Glomerular visceral epithelial cell (primary cell): Measurements from ENCODE around the gene GPRC5A.
A peak's percentile ranks its signal among the peaks of the same experiment; 100 is the strongest.
"Not testable (repeated sequence)": the region's sequence is repeated elsewhere in the genome, so short reads cannot be mapped to it uniquely, and the experiment has no call there.

ENCODE experiments used
- DNase-seq: peaks from one replicate; pipeline ENCODE4 v3.0.0-alpha.2; 2016; ENCODE audit errors: extremely low spot score

The GPRC5A gene

DNA sequence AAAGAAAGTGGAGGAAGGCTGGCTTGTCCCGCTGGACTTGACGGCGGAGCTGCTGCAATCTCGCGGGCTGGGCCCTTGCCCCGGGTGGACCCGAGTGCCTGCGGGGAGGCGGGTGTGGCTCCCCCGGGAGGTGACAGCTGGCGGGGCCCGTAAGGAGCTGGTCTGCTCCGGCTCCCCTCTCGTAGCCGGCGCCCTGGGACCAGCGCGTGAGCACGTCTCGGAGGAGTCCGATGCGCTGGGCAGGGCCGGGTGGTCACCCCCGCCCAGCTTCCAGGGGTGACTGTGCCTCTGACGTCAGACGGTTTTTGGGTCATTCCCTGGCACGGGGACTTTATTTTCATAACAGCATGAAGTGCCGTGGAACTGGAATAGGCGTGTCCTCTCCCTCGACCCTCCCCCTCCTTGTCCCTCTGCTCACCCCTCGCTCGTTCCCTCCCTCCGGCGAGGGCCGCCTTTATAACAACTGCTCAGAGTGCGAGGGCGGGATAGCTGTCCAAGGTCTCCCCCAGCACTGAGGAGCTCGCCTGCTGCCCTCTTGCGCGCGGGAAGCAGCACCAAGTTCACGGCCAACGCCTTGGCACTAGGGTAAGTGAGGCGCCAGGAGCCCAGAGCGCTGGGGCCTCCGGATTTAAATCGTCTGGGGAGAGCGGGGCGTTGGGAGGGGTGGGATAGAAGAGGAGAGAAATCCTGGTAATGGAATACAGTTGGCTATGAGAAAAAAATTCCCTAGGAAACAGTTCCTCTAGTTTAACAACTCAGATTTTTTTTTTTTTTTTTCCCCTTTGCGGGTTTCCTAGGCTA lies at the start of gene GPRC5A:
Gene GPRC5A, plus strand, starts transcription at position 483 of the 801 bp plus-strand sequence. CDS start 16,688 bp downstream, outside the sequence.
- DNase-seq = peak; percentile 91

- no peak for DNase-seq
Observed at GRCh38 chr12:12845794-12846243, 45.5 kb upstream of the GPRC5A start.

DNA sequence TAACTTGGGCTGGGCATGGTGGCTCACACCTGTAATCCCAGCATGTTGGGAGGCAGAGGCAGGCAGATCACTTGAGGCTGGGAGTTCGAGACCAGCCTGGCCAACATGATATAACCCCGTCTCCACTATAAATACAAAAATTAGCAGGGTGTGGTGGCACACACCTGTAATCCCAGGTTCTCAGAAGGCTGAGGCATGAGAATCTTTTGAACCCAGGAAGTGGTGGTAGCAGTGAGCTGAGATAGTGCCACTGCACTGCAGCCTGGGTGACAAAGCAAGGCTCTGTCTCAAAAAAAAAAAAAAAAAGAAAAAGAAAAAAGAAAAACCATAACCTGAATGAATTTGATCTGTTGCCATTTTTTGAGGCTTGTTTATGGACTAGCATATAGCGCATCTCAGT lies 44.6 kb upstream of the GPRC5A start:
- DNase-seq = not testable (repeated sequence)

DNA sequence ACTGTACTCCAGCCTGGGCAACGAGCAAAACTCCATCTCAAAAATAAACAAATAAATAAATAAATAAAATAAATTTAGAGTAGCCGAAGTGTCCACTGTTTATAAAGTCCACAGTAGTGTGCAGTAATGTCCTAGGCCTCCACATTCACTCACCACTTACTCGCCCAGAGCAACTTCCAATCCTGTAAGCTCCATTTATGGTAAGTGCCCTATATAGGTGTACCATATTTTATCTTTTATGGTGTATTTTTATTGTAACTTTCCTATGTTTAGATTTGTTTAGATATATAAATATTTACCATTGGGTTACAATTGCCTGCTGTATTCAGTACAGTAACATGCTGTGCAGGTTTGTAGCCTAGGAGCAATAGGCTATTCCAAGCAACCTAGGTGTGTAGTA lies 37.9 kb upstream of the GPRC5A start:
- DNase-seq = no peak

GRCh38 chr12:12859690-12860089 lies 31.7 kb upstream of the GPRC5A start:
- DNase-seq = peak; percentile 54

- DNase-seq = no peak
Observed at GRCh38 chr12:12864243-12864642, 27.1 kb upstream of the GPRC5A start.

GRCh38 chr12:12868477-12869235 lies 22.7 kb upstream of the GPRC5A start:
- DNase-seq = no peak

DNA sequence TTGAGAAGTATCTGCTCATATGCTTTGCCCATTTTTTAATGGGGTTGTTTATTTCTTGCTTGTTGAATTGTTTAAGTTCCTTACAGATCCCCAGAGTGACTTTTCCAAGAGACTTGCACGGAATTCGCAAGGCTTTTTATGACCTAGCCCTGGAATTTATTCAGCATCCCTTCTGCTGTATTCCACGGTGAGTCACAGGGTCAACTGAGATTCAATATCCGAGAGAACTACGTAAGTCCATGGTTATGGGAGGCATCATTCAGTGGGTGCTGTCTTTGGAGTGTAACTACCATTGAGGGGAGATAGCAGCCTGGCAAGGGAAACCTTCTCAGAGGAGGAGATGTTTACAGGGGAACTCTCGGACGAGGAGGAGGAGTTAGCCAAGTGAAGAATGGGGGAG lies 20.9 kb upstream of the GPRC5A start:
- DNase-seq = peak; percentile 82

- DNase-seq = no peak
Observed at GRCh38 chr12:12871587-12872138, 19.7 kb upstream of the GPRC5A start.

- DNase-seq = peak; percentile 58
Observed at GRCh38 chr12:12872139-12872933, 19.0 kb upstream of the GPRC5A start.

DNA sequence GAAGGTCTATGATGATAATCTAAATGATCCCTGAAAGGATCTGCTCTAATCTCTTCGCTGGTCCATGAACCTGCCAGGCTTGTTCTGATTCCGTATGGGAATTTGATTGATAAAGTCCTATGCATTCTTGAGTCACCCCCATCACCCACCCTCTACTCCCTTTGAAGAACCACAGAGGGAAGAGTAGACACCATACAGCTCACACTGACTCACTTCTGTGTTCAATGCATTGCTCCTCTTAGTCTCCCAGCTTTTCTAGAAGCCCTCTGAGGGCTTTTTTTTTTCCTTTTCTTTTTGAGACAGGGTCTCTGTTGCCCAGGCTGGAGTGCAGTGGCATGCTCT lies 18.5 kb upstream of the GPRC5A start:
- no peak for DNase-seq

GRCh38 chr12:12874029-12874428 lies 17.3 kb upstream of the GPRC5A start:
- no peak for DNase-seq

- not testable (repeated sequence) for DNase-seq
Observed at GRCh38 chr12:12875301-12875700, 16.1 kb upstream of the GPRC5A start.

GRCh38 chr12:12877153-12877768 lies 14.1 kb upstream of the GPRC5A start:
- DNase-seq = no peak

DNA sequence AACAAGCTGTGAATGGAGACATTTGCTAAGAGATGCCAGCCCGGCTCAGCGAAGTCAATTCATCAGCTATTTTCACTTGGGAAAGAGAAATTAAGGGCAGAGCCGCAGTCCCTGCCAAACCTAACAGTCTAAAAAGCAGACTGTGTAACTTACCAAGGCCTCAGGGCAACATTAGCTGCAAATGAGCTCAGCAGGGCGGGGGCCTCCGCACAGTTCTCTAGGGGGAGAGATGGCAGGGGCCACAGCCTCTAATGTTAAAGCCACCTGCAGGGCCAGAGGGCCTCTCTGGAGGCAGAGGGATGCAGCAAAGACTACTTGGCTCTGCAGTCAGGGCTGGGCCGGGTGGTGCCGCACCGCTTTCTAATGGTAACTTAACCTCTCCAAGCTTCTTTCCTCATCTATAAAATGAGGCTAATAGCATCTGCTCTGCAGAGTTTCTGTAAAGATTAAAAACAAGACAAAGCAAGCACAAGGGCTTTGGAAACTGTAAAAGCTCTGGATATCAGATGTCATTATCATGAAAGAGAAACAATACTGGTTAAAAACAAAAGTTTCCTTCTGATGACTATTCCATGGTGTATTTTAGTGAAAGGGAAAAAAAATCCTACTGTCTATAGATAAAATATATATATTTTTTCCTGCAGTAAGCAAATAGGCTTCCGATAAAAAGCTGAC lies 13.4 kb upstream of the GPRC5A start:
- no peak for DNase-seq

DNA sequence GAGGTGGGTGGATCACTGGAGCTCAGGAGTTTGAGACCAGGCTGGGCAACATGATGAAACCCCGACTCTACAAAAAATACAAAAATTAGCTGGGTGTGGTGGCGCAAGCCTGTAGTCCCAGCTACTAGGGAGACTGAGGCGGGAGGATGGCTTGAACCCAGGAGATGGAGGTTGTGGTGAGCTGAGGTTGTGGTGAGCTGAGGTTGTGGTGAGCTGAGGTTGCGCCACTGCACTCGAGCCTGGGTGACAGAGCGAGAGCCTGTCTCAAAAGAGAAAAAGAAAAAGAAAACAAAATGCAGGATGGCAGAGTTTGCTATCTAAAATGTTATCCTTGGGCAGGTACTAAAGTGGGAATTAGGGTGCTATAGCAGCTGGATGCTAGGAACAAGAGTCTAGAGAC lies 10.8 kb upstream of the GPRC5A start:
- DNase-seq = no peak

DNA sequence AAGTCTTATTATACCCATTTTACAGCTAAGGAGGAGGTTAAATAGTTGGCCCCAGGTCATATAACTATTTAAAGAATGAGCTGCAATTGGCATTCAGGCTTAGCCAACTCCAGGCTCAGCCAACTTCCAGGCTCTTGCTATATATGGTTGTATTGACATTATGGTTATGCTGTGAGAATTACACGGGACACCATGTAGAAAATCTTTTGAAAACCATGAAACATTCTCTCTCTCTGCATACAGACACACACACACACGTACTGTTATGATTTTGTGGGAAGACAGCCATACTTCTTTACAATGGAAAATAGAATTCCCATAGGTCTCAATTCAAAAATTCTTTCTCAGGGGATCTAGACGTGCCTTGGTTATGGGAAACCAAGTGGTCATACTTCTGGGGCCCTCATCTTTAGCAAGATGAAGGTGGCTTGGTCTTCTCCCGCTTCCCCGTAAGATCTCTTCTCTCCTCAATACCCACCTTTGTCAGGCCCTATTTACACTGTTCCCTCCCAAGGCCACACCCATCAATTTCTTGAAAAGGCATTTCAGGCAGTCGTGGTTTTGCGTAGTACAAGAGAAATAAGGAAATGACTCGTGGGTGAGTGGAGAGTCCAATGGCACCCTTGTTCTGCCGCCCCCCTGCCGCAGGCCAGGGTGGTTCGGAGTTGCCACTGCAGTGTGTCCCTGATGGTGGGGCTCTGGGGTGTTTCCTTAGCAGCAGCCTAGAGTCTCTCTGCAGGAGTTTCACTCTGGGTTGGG lies 10.0 kb upstream of the GPRC5A start:
- no peak for DNase-seq

DNA sequence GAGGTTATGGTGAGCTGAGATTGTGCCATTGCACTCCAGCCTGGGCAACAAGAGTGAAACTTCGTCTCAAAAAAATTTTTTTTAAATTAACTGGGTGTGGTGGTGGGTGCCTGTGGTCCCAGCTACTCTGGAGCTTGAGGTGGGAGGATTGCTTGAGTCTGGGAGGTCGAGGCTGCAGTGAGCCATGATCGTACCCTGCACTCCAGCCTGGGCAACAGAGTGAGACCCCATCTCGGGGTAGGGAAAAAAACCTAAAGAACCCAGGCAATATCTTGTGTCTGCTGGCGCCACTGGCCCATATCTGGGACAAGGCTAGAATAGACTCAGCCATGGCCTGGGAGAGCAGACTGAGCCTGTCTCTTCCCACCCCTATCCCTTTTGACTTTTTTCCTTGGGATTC lies 9.1 kb upstream of the GPRC5A start:
- DNase-seq = no peak

DNA sequence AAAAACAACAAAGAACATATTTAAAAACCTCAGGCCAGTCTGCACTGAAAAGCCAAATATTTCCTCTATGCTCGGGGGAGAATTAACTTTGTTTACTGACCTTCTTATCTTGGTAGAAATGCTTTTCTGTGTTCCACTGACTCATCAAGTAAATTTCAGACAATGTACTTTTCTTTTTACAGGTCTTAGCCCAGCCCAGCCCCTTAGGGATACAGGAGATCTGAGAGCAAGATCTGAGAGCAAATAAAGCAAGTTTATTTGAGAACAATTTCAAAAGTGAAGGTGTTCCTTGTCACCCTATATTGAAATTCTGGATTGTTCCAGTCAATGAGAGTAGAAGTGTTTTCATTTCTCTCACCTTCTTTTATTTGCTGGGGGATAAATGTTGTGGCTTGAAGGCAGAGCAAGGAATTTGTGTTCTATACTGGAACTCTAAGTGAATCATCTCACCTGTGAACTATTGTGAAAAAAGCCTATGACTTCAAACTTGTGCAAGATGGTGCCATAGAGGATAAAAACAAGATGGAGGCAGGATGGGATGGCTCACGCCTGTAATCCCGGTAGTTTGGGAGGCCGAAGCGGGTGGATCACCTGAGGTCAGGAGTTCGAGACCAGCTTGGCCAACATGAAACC lies 7.9 kb upstream of the GPRC5A start:
- no peak for DNase-seq
